H1 (cell line): ENCODE data around the gene ZNF282. TPM values are rescaled to one million over a fixed set of nuclear protein-coding genes. Genes with fewer than 3 reads are reported as not detected.

Experiments
- BACH1 ChIP-seq: IDR thresholded peaks from 2 replicates; pipeline ENCODE4 v1.6.1; 2012; ENCODE audit warnings: low read length, improper control_type of control experiment
- TAF7 ChIP-seq: optimal IDR thresholded peaks from 2 replicates; pipeline ENCODE3; 2011; ENCODE audit warnings: low read depth, mild to moderate bottlenecking, inconsistent platforms, low read length, moderate library complexity, borderline replicate concordance
- TEAD4 ChIP-seq: IDR thresholded peaks from 2 replicates; pipeline ENCODE4 v1.6.1; 2012; ENCODE audit warnings: low read depth, low read length, inconsistent platforms, mixed read lengths
- polyA plus RNA-seq, 7 experiments: library from polyadenylated mRNA; depleted of rRNA in 3 of 7; stranded (reverse) in 5 of 7; unstranded in 2 of 7; fragments of >200 nt in 5 of 7; fragments of 200-250 nt in 2 of 7; gene quantifications; 1 replicate in 5 of 7; 2 replicates in 1 of 7; 4 replicates in 1 of 7; pipeline versions ENCODE4 v1.2.1 to v1.2.3, GENCODE V29; 2011 to 2013; ENCODE audit warnings: missing spikeins in 2 of 7, mixed read lengths in 2 of 7
- total RNA-seq: library from RNA; stranded (reverse); fragmentation: NEBNext Ultra II Directional; extraction: Animal tissue kit (Norgen Biotek cat#: 25700); gene quantifications from 2 replicates; pipeline ENCODE4 v1.2.1, GENCODE V29; 2021

Gene ZNF282
- total and polyA plus RNA-seq, 2 of the 8 experiments (the other 6 are each of a cell fraction or from before 2014, with no cell fraction given) = 16.9 to 36.3 TPM

GRCh38 chr7:149257146-149257545 is 61.8 kb downstream of the ZNF282 start (continued):
- no peak for TF ChIP-seq TEAD4
- no peak for TF ChIP-seq TAF7
- no peak for TF ChIP-seq BACH1
